Measurements from ENCODE around the gene CD101. TPM values are rescaled to one million over a fixed set of nuclear protein-coding genes. Genes with fewer than 3 reads are reported as not detected.

The CD101 gene
- total and polyA plus RNA-seq, 2 experiments from 2014 or later = 0.43 to 0.92 TPM

- Histone ChIP-seq H3K27ac (no peak overlapping the region), H3K27me3 (no peaks in the 10 kb centered on the region), H3K4me3 (no peak overlapping the region), H3K9me3 (ENCODE audit: low read depth) (no peaks in the 10 kb centered on the region), H3K4me1 (ENCODE audit: low read depth) (no peaks in the 10 kb centered on the region), H3K36me3 (no peaks in the 10 kb centered on the region)
- no peak for TF ChIP-seq CTCF (IDR thresholded peaks at IDR 0.05; ENCODE audit: low read depth, low read length)
- no peak for DNase-seq (ENCODE audit: low read depth in 1 of 2, low spot score in 1 of 2)
These were observed 48.3 kb downstream of the CD101 start for GRCh38 chr1:117049857-117050256.

GRCh38 chr1:117051224-117052064 is 49.9 kb downstream of the CD101 start:
- Histone ChIP-seq H3K9me3 (ENCODE audit: low read depth) (no peaks in the 10 kb centered on the region), H3K27me3 (no peaks in the 10 kb centered on the region), H3K4me1 (ENCODE audit: low read depth) (no peaks in the 10 kb centered on the region), H3K4me3 (no peak overlapping the region), H3K36me3 (no peaks in the 10 kb centered on the region), H3K27ac (no peak overlapping the region)
- no peak for TF ChIP-seq CTCF (IDR thresholded peaks at IDR 0.05; ENCODE audit: low read depth, low read length)
- DNase-seq (ENCODE audit: low read depth in 1 of 2, low spot score in 1 of 2) = peak in 1 of 2 donors; percentile 21

DNA sequence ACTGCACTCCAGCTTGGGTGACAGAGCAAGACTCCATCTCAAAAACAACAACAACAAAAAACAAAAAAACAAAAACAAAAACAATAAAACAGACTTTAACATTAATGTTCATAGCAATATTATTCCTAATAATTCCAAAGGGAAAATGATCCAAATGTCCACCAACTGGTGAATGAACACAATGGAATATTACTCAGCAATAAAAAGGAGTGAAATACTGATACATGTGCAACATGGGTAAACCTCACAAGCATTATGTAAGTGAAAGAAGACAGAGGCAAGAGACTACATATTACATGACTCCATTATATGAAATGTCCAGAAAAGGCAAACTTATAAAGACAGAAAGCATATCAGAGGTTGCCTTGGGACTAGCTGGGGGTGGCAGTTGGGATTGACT is 52.5 kb downstream of the CD101 start:
- TF ChIP-seq CTCF (IDR thresholded peaks at IDR 0.05; ENCODE audit: low read depth, low read length) = no peak
- DNase-seq (ENCODE audit: low read depth in 1 of 2, low spot score in 1 of 2) = no peak

GRCh38 chr1:117058810-117059209 is 57.2 kb downstream of the CD101 start:
- no peaks in the 10 kb centered on the region for H3K9me3 ChIP-seq (ENCODE audit: low read depth)
- no peaks in the 10 kb centered on the region for H3K27me3 ChIP-seq
- no peak overlapping the region for H3K27ac ChIP-seq
- DNase-seq (ENCODE audit: low read depth in 1 of 2, low spot score in 1 of 2) = no peak
- peak overlapping the region; percentile 46 for H3K4me3 ChIP-seq
- TF ChIP-seq CTCF (IDR thresholded peaks at IDR 0.05; ENCODE audit: low read depth, low read length) = no peak
- no peaks in the 10 kb centered on the region for H3K36me3 ChIP-seq
- H3K4me1 ChIP-seq (ENCODE audit: low read depth) = peaks cover 6% of the 10 kb centered on the region

More for the DNA sequence above, 52.5 kb downstream of the CD101 start:
- H3K9me3 ChIP-seq (ENCODE audit: low read depth) = no peaks in the 10 kb centered on the region
- no peak overlapping the region for H3K27ac ChIP-seq
- H3K36me3 ChIP-seq = no peaks in the 10 kb centered on the region
- no peak overlapping the region for H3K4me3 ChIP-seq
- no peaks in the 10 kb centered on the region for H3K27me3 ChIP-seq
- H3K4me1 ChIP-seq (ENCODE audit: low read depth) = peaks cover 5% of the 10 kb centered on the region

DNA sequence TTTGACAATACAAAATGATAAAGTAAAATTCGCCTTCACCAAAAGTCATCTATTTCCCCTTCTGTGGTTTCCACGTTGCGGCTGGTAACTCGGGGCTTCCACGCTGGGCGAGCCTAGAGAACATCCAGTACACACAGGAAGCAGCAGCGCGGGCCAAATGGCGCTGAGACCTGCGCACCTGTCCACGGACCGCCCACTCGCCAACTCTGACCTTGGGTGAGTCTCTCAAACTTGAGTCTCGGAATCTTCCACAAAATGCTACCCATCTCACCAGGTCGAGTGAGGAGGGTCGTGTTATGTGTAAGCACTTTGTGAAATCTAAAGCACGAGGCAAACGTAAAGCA is 57.7 kb downstream of the CD101 start:
- Histone ChIP-seq H3K27me3 (no peaks in the 10 kb centered on the region), H3K4me1 (ENCODE audit: low read depth) (peaks cover 6% of the 10 kb centered on the region), H3K36me3 (no peaks in the 10 kb centered on the region), H3K9me3 (ENCODE audit: low read depth) (no peaks in the 10 kb centered on the region), H3K27ac (peak overlapping the region; percentile 70), H3K4me3 (peak overlapping the region; percentile 46)
- DNase-seq (ENCODE audit: low read depth in 1 of 2, low spot score in 1 of 2) = no peak
- no peak for TF ChIP-seq CTCF (IDR thresholded peaks at IDR 0.05; ENCODE audit: low read depth, low read length)
